ENCODE data around the gene PRR36.
A peak's percentile ranks its signal among the peaks of the same experiment; 100 is the strongest.

PRR36 gene

DNA sequence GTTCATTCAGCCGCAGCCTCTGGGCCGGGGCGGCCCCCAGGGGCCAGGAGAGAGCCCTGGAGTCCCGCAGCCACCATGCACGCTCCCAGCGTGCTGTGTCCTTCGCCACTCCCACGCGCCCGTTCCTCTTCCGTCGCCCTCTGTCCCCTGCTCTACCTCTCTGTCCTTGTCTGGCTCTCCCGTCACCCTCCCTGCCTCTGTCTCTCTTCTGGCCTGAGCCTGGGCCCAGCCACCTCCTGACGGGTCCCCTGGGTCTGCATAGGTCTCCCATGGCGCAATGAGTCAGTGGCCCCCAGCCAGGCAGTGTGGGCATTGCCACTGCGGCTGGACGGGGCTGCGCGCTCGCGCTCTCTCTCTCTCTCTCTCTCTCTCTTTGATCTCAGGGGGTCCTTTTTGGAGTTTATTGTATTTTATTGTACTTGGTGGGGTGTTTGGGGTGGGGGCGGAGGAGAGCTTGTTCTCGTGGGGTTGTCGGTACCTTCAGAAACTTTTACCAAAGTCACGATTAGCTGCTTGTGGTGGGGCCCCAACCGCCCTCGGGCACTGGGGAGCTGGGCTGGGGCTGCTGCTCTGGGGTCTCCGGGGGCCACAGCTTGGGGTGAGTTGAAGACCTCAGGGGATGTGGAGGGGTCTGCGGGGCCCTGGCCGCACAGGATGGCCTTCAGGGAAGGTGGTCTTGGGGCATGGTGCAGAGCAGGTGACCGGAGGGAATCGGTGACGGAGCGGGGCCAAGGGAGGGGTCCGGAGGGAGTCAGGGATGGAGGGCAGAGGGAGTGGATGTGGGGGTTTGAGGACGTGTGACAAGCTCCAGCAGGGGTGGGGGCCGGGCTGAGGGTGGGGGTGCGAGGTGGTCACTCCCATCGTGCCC, 38.7 kb upstream of the PRR36 start:
- DNase-seq (ENCODE audit: low read depth), result no peak

DNA sequence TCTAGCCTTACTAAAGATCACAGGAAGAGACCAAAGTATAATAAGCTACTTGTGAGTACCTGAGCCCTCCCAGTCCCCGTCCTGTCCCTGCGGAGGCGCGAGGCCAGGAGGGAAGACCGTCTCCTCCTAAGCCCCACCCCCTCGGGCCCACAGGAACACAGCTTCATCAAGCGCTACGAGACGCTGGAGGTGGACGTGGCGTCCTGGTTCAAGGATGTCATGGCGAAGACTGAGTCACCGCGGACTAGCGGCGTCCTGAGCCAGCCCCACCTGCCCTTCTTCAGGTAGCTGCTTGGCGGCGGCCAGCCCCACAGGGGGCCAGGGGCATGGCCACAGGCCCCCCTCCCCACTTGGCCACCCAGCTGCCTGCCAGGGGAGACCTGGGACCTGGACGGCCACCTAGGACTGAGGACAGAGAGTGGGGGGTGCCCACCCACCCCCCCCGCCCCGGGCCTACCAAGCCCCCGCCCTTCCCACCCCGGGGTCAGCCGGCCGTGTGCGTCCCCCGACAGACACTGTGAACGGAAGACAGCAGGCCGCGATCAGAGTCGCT, 38.0 kb upstream of the PRR36 start:
- no peak for DNase-seq (ENCODE audit: low read depth)

DNA sequence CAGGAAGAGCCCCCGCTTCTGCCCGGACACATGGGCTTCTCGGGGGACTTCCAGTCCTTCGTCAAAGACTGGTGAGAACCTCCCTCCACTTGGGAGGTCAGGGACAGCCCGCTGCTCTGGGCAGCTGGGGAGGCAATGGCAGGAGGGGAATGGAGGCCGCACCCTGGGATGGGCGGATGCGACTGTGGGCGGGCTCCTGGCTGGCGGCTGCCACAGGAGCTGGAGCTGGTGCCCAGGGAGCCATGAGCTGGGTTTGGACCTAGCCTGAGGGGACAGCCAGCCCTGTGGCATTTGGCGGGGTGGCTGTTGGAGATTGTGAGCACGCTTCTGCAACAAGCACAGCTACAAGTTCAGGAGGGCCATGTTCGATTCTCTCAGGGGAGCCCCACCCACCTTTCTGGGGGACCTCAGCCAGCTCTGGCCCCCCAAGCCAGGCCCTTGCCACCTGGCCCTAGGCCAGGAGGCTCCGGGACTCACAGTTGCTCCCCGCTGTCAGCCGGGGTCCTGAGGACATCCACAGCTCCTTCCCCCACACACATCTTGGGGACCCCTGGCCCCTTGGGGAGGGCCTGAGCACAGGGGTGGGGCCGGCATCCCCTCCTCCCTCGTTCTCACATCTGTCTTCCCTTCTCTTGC, 37.4 kb upstream of the PRR36 start:
- DNase-seq (ENCODE audit: low read depth), result no peak

DNA sequence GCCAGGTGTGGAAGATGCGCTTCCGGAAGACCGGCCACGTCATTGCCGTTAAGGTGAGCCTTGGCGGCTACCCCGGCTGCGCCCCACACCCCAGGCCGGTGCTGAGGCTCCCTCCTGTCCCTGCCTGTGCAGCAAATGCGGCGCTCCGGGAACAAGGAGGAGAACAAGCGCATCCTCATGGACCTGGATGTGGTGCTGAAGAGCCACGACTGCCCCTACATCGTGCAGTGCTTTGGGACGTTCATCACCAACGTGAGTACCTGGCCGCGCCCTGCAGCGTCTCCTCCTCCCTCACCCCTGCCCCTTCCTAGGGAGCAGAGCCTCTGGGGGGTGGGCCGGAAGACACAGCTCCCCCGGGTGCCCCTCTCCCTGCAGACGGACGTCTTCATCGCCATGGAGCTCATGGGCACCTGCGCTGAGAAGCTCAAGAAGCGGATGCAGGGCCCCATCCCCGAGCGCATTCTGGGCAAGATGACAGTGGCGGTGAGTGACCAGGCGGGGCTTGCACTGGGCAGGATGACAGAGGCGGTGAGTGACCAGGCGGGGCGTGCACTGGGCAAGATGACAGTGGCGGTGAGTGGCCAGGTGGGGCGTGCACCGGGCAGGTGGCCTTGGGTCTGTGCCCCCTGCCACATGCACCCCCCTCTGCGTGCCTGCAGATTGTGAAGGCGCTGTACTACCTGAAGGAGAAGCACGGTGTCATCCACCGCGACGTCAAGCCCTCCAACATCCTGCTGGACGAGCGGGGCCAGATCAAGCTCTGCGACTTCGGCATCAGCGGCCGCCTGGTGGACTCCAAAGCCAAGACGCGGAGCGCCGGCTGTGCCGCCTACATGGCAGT, 36.4 kb upstream of the PRR36 start:
- DNase-seq (ENCODE audit: low read depth), result no peak

DNA sequence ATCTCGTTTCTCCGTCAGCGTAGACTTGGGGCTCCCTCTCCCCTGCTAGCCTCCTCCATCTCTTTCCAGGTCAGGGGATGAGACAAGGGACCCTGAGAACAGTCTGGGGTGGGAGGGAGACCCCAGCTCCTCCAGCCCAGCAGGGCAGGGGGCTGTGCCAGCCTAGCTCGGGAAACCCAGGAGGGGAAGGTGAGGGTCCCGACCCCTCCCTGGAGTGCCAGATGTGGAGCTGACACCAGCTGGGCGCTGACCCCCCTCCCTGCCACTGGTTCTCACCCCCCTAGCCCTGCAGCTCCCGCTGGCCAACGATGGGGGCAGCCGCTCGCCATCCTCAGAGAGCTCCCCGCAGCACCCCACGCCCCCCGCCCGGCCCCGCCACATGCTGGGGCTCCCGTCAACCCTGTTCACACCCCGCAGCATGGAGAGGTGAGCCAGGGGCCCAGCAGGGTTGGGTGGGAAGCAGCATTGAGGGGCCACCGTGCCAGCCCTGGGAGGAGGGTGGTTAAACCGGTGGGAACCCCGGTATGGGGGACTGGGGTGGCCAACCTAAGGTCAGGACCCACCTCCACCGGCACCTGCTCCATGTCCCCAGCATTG, 35.4 kb upstream of the PRR36 start:
- no peak for DNase-seq (ENCODE audit: low read depth)

DNA sequence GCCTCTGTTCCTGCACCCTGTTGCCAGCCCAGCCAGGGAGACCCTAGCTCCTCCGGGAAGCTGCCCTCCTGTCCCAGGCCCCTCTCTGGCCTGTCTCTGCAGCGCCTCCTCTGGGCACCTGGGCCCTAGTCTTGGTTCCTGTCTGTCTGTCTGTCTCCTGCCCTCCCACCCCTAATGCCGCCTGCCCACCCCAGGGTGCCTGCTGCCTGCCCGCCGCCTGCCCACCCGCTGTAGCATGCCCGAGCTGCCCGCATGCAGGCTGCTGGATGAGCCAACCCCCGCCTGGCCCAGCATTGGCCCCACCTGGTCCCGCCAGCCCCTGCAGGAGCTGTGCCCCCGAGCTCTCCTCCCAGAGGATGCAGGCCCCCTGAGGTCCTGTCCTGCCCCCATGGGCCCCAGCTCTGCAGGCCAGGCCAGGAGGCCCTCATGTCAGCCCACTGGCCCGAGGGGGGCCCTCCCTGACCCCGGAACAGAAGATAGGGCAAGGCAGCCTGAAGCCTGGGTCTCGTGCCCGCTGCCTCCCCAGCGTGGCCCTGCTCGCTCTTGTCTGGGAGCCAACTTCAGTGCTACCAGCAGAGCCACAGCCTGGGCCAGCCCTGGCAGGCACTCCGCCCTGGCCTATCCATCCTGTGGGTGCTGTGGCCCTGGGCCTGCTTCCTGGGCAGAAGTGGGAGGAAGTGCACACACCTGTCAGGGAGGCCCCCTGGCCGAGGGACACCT, 34.7 kb upstream of the PRR36 start:
- DNase-seq (ENCODE audit: low read depth), result no peak

DNA sequence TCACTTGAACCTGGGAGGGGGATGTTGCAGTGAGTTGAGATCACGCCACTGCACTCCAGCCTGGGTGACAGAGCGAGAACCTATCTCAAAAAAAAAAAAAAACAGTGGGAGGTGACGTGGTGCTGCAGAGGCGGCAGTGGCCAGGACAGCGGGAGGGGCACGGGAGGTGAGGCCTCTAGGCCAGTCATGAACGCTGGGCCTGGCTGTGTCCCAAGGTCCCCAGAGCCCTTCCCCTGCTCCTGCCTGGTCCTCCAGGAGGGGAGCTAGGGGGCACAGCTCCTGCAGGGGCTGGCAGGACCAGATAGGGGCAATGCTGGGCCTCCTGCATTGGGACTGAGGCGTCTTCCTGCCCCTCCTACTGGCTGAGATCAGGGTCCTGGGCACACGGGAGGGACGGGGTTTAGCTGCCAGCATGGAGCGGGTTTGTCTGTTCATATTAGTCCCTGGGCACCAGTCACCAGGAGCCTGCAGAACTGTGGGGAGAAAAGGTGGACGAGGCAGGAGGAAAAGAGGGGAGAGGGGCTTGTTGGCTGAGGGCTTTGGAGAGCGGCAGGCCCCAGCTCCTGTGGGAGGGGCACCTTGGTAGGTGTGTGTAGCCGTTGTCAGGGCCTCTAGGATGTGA, 34.0 kb upstream of the PRR36 start:
- DNase-seq (ENCODE audit: low read depth), result no peak

DNA sequence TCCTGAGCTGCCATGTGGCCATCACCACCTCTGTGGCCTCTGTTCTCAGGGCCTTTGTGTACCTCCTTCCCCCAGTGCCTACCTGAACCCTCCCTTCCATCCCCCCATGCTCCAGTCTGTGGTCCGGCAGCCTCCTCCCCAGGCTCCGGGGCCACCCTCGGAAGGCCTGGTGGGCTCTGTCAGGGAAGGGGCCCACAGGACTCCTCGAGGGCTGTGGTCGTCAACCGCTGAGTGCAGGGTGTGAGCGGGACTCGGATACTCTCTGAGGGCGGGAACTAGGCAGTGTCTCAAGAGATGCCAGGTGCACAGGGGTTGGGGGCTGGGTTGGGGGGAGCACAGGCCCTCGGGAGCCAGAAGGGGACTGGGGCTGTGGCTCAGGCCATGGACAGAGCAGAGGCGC, 33.4 kb upstream of the PRR36 start:
- DNase-seq (ENCODE audit: low read depth), result no peak

DNA sequence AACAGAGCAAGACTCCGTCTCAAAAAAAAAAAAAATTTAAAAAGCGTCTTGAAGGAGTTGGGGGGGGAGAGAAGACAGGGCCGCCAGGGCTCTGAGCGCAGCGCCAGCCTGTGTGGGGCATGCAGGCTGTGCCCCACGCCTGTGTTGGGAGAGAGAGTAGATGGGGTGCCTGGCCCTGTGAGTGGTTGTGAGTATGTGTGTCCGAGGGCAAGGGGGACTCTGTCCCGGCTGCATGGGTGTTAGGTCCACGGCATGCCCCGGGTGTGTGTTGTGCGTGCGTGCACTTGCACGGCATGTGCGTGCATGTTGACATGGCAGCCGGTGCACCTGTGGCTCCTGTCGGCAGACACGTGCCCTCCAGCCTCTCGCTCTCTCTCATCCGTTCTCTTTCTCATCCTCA, 32.9 kb upstream of the PRR36 start:
- DNase-seq (ENCODE audit: low read depth), result no peak

DNA sequence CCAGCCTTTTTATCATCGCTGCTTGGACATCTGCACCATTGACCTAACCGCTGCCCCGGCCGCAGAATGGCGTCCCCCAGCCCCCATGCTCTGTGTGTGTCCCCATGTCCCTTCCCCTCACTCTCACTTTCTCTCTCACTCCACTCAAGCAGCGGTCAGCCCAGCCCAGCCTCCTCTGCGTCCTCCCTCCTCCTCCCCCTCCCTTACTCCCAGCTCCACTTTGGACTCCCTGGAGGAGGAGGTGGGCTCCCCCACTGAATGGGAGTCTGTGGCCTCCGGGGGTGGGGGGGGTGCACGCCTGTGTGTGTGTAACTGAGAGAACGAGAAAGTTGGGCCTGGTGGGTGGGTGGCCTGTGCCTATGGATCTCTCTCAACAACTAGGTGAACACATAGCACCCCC, 31.7 kb upstream of the PRR36 start:
- DNase-seq (ENCODE audit: low read depth), result no peak

DNA sequence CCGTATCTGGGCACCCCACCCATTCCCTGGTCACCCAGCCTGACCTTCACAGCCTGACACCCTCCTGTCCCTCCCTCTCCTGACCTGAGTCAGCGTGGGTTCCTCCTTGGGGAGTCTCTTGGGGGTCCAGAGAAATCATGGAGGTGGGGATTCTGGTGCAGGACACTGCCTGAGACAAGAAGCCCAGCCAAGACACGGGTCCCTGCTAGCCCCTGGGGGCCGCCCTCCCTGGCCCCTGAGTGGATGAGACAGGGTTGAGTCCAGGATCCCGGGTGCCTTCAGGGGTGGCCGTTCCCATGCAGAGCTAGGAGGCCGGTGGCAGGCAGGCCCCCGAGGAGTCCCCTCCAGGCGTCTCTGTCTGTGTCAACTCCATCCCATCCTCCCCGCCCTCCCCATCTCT, 31.1 kb upstream of the PRR36 start:
- no peak for DNase-seq (ENCODE audit: low read depth)

DNA sequence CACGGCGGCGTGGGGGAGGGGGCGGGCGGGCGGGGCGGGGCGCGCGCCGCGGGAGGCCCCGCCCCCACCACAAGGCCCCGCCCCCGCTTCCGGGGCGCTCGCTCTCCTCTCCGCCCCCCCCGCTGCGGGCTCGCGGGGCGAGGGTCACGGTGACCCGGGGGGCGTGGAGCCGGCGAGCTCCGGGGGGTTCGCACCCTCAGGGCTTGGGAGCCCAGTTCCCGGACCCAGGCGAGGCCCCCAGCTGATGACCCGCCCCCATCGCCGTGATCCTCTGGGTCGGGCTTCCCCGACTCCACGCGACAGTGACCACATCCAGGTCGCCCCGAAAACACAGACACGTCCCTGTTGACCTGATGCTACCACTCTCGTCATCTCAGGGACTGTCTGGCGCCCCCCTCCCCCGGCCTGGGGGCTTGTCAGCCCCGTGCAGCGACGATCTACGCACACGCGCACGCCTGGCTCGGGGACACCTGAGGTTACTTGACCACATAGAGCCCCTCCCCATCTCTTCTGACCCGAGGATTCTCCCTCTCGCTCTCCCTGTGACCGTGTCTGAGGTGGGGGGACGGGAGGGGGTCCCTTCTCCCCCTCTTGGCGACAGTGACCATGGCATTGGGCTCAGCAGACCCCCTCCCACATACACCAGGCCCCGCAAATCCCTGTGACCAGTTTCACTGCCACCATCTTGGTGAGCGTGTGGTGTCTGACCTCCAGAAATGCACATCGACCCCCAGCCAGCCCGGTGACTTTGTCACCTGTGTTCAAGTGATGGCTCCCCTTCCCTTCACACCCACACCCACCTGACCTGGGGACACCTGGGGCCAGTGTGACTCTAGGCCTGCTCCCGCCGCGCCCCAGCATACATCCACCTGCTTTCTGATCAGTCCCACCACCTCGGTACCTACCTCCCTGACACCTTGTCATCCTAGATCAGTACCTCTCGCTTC, 30.2 kb upstream of the PRR36 start:
- no peak for DNase-seq (ENCODE audit: low read depth)

DNA sequence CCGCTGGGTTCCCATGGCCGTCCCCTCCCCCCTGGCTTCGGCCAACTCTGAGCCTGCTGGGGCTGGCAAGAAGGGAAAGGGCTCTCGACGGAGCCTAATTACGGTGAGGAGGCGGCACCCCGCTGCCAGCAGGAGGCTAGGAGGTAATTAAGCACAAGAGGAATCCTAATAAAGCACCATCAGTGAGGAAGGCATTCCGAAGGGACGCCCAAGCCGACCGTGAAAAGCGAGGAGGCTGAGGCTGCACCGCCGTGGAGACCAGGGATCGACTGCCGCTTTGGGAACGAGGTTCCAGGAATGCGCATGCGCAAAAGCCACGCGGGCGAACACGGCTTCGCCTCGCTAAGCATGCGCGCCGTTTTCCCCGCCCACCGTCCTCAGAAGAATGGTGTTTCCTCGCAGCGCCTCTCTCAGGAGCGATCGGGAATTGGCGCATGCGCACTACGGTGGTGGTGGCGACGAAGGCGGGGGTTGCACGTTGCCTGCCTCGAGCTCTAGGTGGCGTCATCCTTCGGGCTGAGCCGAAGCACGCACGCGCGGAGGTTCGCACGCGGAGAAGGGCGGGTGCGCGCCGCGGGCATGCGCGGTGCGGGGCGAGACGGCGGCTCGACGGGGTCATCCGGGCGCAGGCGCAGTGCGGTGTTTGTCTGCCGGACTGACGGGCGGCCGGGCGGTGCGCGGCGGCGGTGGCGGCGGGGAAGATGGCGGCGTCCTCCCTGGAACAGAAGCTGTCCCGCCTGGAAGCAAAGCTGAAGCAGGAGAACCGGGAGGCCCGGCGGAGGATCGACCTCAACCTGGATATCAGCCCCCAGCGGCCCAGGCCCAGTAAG, 29.3 kb upstream of the PRR36 start, which contains the start of gene MAP2K7:
MAP2K7 (plus strand) TSS at position 634 of the 830 bp plus-strand sequence; CDS start at position 702, 68 bp downstream.
- peak; percentile 98 for DNase-seq (ENCODE audit: low read depth)

DNA sequence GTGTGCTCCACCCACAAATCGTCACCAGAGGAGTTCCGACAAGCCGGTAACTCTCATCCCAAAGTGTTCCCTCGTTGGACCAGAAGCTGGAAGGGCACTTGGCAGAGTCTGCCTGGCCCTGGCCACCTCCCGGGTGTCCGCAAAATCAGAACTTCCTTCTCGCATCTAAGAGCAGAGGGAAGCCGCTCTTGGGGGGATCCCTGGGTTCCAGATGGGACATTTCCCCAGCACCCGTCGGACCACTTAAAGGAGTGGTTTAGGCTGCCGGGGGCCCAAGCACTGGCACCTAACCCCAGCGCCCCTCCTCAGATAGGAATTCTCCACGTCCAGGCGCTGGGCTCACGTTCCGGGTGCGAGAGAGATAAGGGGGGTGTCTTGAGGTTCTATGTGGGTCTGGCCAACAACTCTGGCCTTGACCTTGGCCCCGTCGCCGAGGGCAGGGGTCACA, 28.6 kb upstream of the PRR36 start:
- DNase-seq (ENCODE audit: low read depth), result no peak

DNA sequence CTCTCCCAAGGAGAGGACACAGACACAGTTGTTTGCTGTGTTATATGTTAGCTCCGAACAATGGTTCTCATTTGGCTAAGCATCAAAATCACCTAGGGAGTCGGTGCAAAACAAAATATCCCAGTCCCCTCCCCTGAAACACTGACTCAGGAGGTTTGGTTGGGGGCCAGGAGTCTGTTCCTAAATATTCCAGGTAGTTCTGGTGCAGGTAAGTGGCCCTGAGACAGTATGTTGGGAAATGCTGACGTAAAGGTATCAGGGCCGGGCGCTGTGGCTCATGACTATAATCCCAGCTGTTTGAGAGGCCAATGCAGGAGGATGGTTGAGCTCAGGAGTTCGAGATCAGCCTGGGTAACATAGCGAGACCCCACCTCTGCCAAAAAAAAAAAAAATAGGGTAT, 27.1 kb upstream of the PRR36 start:
- DNase-seq (ENCODE audit: low read depth), result no peak

DNA sequence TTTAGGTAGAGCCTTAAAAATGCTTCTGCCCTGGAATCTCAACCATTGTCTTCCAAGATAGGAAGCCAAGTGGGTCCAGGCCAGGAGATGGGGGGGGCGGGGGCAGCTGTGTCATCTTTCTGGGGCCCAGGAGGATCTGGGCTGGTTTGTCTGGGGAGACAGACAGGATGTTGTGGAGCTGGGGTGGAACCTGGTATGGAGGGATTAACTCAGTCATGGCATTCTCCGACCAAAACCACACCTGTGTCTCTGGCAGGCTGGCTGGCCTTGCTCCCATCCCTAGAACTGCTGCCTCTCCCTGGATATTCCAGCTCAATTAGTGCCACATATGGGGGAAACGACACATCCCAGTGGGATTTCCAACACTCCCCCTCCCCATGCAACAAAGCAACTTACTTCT, 26.7 kb upstream of the PRR36 start:
- no peak for DNase-seq (ENCODE audit: low read depth)

DNA sequence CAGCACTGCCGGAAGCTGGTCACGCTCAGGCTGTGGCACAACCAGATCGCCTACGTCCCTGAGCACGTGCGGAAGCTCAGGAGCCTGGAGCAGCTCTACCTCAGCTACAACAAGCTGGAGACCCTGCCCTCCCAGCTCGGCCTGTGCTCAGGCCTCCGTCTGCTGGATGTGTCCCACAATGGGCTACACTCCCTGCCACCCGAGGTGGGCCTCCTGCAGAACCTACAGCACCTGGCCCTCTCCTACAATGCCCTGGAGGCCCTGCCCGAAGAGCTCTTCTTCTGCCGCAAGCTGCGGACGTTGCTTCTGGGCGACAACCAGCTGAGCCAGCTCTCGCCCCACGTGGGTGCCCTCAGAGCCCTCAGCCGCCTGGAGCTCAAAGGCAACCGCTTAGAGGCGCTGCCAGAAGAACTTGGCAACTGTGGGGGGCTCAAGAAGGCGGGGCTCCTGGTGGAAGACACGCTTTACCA, 26.2 kb upstream of the PRR36 start:
- DNase-seq (ENCODE audit: low read depth), result no peak

DNA sequence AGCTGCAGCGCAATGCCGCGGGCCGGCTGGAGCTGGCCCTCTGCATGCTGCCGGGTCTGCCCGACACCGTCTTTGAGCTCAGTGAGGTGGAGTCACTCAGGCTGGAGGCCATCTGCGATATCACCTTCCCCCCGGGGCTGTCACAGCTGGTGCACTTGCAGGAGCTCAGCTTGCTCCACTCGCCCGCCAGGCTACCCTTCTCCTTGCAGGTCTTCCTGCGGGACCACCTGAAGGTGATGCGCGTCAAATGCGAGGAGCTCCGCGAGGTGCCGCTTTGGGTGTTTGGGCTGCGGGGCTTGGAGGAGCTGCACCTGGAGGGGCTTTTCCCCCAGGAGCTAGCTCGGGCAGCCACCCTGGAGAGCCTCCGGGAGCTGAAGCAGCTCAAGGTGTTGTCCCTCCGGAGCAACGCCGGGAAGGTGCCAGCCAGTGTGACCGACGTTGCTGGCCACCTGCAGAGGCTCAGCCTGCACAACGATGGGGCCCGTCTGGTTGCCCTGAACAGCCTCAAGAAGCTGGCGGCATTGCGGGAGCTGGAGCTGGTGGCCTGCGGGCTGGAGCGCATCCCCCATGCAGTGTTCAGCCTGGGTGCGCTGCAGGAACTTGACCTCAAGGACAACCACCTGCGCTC, 25.7 kb upstream of the PRR36 start:
- DNase-seq (ENCODE audit: low read depth), result no peak

All from GM04504 (cell line).